ENCODE measurements around the gene KAZN. TPM values are rescaled to one million over a fixed set of nuclear protein-coding genes. Genes with fewer than 3 reads are reported as not detected.

Gene KAZN
- total RNA-seq, 1 donor from 2014 or later: 33.5 TPM

GRCh38 chr1:14948112-14948652, 349.7 kb downstream of the KAZN start:
- H3K4me1 ChIP-seq: peaks cover 18% of the 10 kb centered on the region
- DNase-seq (no peak), ATAC-seq (no peak)
- H3K36me3 ChIP-seq: no peaks in the 10 kb centered on the region
- no peaks in the 10 kb centered on the region for H3K27me3 ChIP-seq
- no peak overlapping the region for H3K27ac ChIP-seq
- intact Hi-C loops (cut with DNase I): no loop called here
- H3K9me3 ChIP-seq: no peaks in the 10 kb centered on the region
- TF ChIP-seq CTCF (IDR thresholded peaks at IDR 0.05): no peak
- no peak overlapping the region for H3K4me3 ChIP-seq

- Histone ChIP-seq H3K36me3 (no peaks in the 10 kb centered on the region), H3K27ac (peak overlapping the region; percentile 17), H3K4me1 (peaks cover 11% of the 10 kb centered on the region), H3K4me3 (no peak overlapping the region), H3K27me3 (no peaks in the 10 kb centered on the region), H3K9me3 (no peaks in the 10 kb centered on the region)
- ATAC-seq: no peak
- DNase-seq: no peak
- intact Hi-C loops (cut with DNase I): no loop called here
- no peak for TF ChIP-seq CTCF (IDR thresholded peaks at IDR 0.05)
Measured at GRCh38 chr1:14949270-14949835, 350.9 kb downstream of the KAZN start.

GRCh38 chr1:14949836-14950713, 351.6 kb downstream of the KAZN start:
- no peaks in the 10 kb centered on the region for H3K36me3 ChIP-seq
- no peak overlapping the region for H3K27ac ChIP-seq
- no peak for TF ChIP-seq CTCF (IDR thresholded peaks at IDR 0.05)
- no peak overlapping the region for H3K4me3 ChIP-seq
- DNase-seq (no peak), ATAC-seq (no peak)
- no peaks in the 10 kb centered on the region for H3K9me3 ChIP-seq
- intact Hi-C loops (cut with DNase I): no loop called here
- no peaks in the 10 kb centered on the region for H3K27me3 ChIP-seq
- H3K4me1 ChIP-seq: peaks cover 4% of the 10 kb centered on the region

GRCh38 chr1:14951766-14952165, 353.3 kb downstream of the KAZN start:
- Histone ChIP-seq H3K4me1 (peaks cover 11% of the 10 kb centered on the region), H3K36me3 (no peaks in the 10 kb centered on the region), H3K9me3 (no peaks in the 10 kb centered on the region), H3K27ac (no peak overlapping the region), H3K4me3 (no peak overlapping the region), H3K27me3 (no peaks in the 10 kb centered on the region)
- DNase-seq (no peak), ATAC-seq (no peak)
- no peak for TF ChIP-seq CTCF (IDR thresholded peaks at IDR 0.05)
- intact Hi-C loops (cut with DNase I): no loop called here

- H3K9me3 ChIP-seq: no peaks in the 10 kb centered on the region
- intact Hi-C loops (cut with DNase I): no loop called here
- no peaks in the 10 kb centered on the region for H3K27me3 ChIP-seq
- H3K4me1 ChIP-seq: peaks cover 11% of the 10 kb centered on the region
- ATAC-seq: peak; percentile 47
- no peak for TF ChIP-seq CTCF (IDR thresholded peaks at IDR 0.05)
- no peaks in the 10 kb centered on the region for H3K36me3 ChIP-seq
- no peak for DNase-seq
- peak overlapping the region; percentile 24 for H3K27ac ChIP-seq
- H3K4me3 ChIP-seq: no peak overlapping the region
Measured at GRCh38 chr1:14952626-14953314, 354.3 kb downstream of the KAZN start.

Data from upper lobe of right lung (tissue), 1 donor.